HL-60/S4 (cell line): ENCODE data around the gene TASP1.
"Not testable (repeated sequence)": the region's sequence is repeated elsewhere in the genome, so short reads cannot be mapped to it uniquely, and the experiment has no call there.

Source experiments
- in situ Hi-C: fragments of 300-500 bp; cut with MboI; formaldehyde crosslinking; loops from 2 replicates; pipeline ENCODE4 v1.14.3; 2022; ENCODE audit warnings: low sequenced_read_pairs

TASP1 gene

DNA sequence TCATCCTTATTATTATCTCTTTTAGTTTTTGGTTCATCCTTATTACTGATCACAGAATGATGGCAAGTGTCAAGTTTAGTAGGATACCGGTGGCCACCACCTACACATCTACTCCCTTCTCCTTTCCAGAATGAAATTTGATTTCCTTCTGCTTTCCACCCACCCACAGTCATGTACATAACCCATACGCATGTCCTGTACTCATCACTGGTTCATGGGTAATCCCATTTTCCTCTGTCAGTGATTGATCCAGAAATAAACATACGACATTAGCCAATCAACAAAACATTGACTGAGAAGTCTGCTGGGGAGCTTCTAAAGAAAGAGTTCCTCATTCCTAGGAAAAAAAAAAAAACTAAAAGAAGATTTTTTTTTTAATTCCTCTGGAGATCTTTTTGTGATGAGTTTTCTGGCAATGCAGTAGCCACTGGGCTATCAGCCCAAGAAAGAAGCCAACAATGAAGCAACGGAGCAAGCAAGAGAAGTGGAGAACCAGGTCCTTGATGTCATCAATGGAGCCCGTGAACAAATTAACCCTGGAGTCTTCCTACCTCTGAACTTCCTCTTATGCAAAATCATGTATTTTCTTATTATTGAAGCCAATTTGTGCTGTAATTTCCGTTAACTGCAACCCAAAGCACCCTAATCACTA lies 127.8 kb downstream of the TASP1 start:
- in situ Hi-C loops = no loop called here

DNA sequence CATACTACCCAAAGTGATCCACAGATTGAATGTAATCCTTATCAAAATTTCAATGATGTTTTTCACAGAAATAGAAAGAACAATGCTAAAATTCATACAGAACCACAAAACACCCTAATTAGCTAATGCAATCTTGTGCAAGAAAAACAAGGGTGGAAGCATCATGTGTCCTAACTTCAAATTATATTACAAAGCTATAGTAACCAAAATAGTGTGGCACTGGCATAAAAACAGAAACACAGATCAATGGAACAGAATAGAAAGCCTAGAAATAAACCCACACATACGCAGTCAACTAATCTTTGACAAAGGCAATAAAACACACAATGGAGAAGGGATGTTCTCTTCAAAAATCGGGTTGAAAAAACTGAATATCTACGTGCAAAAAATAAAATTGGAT lies 131.1 kb downstream of the TASP1 start:
- in situ Hi-C loops = no loop called here

DNA sequence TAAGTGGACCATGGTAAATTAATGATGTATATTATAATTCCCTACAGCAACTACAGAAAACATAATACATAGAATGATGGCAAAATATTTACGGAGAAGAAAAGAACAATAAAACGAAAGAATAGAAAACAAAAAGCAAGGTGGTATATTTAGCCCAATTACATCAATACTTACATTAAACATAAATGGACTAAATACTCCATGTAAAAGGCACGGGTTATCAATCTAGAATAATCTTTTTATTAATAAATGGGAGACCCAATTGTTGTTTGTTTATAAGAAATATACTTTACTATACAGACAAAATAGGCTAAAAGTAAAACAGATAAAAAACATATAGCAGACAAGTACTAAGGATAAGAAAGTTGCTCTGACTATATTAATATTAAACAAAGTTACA lies 137.2 kb downstream of the TASP1 start:
- in situ Hi-C loops = no loop called here

GRCh38 chr20:13494019-13494418 lies 144.7 kb downstream of the TASP1 start:
- in situ Hi-C loops = no loop called here

DNA sequence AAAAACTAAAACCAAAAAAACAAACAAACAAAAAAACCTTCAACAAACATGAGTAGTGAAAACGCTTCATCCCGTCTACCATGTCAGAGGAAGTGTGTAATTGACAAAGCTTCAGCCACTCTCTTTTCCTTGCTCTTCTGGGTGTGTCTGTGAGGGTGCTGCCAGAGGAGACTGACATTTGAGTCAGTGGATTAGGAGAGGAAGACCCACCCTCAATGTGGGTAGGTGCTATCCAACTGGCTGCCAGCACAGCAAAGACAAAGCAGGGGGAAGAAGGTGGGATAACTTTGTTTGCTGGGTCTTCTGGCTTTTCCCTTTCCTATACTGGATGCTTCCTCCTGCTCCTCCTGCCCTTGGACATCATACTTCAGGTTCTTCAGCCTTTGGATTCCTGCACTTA lies 145.6 kb downstream of the TASP1 start:
- in situ Hi-C loops = no loop called here

- in situ Hi-C loops = no loop called here
These were observed 146.7 kb downstream of the TASP1 start for GRCh38 chr20:13492001-13492481.

DNA sequence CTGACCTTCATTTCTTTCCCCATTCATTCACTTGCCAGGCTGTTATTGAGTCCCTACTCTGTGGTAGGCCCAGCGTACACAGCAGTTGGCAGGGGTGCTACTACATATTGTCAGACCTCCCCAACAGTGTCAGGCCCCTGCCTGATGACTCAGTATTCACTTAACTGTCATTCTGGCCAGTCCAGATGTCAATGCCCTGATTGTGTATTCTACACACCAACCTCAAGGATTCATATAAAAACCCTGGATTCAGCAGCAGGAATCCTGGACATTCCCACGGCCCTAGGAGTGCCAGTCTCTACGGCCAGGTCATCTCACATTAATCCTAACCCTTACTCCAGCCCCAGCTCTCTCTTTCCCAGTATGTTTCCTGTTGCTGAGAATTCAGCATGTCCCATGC lies 151.5 kb downstream of the TASP1 start:
- in situ Hi-C loops = no loop called here

GRCh38 chr20:13486694-13487093 lies 152.0 kb downstream of the TASP1 start:
- in situ Hi-C loops = no loop called here

DNA sequence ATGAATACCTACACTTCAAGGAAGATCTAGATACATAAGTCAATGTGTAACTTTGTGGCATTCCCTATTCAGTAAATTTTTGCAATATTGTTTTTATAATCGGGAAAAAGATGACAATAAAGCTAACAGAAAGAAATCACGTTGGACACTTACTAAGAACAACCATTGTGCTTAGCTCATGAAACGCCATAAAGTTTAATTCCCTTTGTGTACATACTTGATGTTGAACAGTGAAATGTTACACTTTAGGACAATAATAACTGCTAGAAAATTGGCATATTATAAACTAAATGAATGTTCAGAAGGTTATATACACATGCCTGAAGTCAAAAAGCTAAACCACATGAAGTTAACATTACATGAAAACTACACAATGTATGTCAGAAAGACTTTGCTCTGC lies 153.2 kb downstream of the TASP1 start:
- in situ Hi-C loops = no loop called here

DNA sequence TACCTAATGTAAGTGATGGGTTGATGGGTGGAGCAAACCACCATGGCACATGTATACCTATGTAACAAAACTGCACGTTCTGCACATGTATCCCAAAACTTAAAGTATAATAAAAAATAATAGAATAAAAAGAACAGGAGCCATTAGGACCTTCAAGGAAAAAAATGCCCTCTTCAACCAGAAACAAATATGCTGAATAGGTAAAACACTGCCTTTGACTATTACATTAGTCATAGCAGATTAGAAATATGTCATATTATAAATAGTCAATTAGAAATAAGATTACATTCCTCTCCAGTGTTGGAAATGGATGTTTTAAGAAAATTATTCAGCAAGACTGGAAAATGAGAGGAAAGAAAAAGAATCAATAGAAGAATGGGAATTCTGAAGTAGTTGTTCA lies 153.7 kb downstream of the TASP1 start:
- in situ Hi-C loops = not testable (repeated sequence)

- in situ Hi-C loops = not testable (repeated sequence)
These were observed 155.3 kb downstream of the TASP1 start for GRCh38 chr20:13483472-13483871.

DNA sequence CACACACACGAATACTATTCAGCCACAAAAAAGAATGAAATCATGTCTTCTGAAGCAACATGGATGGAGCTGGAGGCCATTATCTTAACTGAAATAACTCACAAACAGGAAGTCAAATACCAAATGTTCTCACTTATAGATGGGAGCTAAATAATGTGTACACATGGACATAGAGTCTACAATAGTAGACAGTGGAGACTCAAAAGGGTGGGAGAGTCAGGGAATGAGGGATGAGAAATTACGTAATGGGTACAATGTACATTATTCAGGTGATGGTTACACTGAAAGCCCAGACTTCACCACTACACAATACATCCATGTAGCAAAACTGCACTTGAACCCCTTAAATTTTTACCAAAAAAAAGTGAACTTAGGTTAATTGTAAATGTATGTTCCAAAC lies 160.4 kb downstream of the TASP1 start:
- in situ Hi-C loops = no loop called here

- in situ Hi-C loops = no loop called here
These were observed 164.3 kb downstream of the TASP1 start for GRCh38 chr20:13474467-13474866.

- in situ Hi-C loops = no loop called here
These were observed 169.5 kb downstream of the TASP1 start for GRCh38 chr20:13469262-13469661.

DNA sequence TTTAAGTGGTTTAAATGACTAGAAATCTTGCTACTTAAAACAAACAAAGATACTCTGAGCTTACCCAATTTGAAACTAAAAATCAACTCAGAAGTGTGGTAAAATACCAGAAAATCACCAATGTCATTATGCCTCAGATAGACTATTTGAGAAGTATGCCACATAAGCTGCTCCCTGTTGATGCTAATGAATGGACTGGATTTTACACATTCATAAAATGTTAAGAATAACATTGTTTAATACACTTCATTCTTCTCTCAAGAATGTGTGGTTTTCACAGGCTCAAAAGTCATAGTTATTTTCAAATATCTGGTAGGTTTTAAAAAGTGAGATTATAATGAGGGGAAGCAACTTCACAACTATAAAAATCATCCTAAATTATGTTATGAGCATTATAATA lies 170.6 kb downstream of the TASP1 start:
- in situ Hi-C loops = no loop called here

DNA sequence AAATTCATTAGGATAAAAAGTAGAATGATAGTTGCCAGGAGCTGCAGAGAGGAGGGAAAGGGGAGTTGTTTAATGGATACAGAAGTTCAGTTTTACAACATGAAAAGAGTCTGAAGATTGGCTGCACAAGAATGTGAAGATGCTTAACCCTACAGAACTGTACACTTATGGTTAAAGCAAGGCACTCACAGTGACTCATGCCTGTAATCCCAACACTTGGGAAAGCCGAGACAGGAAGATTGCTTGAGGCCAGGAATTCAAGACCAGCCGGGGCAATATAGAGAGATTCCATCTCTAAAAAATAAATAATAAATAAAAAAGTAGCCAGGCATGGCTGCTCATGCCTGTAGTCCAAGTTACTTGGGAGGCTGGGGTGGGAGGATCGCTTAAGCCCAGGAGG lies 174.0 kb downstream of the TASP1 start:
- in situ Hi-C loops = no loop called here

GRCh38 chr20:13461849-13462458 lies 176.8 kb downstream of the TASP1 start:
- in situ Hi-C loops = no loop called here

DNA sequence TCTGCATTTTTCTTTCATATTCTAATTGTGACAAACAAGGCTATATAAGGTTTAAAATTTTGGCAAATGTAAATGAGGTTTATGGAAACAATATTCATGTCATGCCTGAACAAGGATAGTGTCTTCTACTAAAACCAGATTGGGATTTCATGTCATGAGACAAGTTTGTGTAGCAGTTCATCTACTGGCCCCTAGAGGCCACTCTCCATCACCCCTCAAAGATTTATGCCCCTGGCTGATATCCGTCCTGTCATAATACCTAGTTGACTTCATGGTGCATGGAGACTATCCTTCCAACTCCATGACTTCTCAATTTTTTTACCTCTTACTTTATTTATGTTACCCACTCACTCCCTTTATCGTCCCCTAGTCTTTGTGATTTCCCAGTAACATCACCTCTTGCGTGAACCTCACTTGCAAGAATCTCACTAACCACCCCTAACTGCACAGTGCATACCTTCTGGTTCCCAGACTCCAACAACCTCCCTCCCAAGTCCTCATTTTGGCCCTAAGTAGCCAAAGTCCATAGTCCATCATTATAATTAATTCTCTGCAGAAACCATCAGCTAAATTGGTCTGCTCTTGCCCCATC lies 179.8 kb downstream of the TASP1 start:
- in situ Hi-C loops = no loop called here

DNA sequence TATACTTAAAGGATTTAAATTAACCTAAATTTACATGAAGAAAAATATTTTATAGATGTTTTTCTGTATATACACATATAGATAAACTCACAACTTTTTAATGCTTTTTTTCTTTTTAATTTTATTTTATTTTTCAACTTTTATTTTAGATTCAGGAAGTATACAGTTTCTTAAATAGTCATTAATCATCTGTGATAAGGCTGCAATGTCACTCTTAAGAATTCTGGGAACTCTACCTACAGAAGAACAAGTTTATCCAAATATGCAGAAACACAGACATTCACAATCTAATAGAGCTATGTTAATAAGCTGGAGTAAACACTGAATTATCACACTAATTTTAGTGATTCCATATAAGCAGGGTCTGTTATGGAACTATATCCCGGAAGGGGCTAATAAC lies 181.2 kb downstream of the TASP1 start:
- in situ Hi-C loops = no loop called here

- in situ Hi-C loops = no loop called here
These were observed 183.0 kb downstream of the TASP1 start for GRCh38 chr20:13455713-13456112.

DNA sequence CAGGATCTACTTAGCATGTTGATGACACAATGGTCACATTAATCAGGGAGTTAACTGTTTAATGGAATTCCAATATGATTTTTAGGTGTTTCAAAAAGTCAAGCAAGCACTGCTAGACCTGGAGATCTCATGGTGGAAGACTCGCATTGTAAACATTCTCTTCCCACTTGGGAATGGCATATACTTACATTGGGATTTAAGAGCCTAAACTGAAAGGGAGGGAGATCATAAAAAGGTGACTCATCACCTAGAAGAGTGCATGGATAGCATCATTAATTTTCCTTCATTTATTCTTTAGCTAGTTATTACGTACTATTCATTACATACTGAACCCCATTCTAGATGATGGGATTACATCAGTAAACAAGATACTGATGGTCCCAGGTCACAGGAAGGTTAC lies 185.4 kb downstream of the TASP1 start:
- in situ Hi-C loops = no loop called here

- in situ Hi-C loops = no loop called here
These were observed 186.1 kb downstream of the TASP1 start for GRCh38 chr20:13452470-13453124.
